ENCODE data around the gene SLC22A23. TPM values are rescaled to one million over a fixed set of nuclear protein-coding genes. Genes with fewer than 3 reads are reported as not detected.

Gene SLC22A23
- polyA plus RNA-seq, 6 donors from 2014 or later: 0.43 to 0.61 (median 0.52) TPM; not detected in 2

DNA sequence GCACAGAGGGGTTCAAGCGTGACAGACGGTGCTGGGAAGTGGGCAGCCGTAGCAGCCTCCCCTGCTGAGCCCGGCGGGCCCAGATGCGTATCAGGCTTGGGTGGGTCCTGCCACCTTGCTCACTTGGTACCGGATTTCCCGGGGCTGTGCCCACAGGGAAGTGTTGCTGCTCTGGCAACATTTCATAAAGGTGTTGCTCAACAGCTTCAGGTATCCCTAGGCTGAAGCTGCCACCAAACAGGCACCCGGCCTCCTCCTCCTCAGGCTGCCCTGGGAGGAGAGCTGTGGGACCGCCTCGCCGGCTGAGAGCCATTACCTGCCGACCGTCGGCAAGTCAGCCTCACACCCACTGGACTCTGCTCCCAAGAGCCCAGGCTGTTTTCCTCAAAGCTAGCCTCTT lies 186.6 kb downstream of the SLC22A23 start:
- ATAC-seq (ENCODE audit: low read depth in 2 of 2) (no peak), DNase-seq (no peak)
- H3K4me3 Mint-ChIP-seq: no peak overlapping the region
- H3K27me3 Mint-ChIP-seq: no peaks in the 10 kb centered on the region
- no peak overlapping the region for H3K27ac Mint-ChIP-seq
- H3K4me1 Mint-ChIP-seq: peaks cover 3 to 25% (median 13%) of the 10 kb centered on the region in 3 donors
- H3K36me3 Mint-ChIP-seq: peaks cover 12 to 13% of the 10 kb centered on the region in 2 donors
- H3K9me3 Mint-ChIP-seq: no peaks in the 10 kb centered on the region

GRCh38 chr6:3269281-3269975 lies 187.4 kb downstream of the SLC22A23 start:
- ATAC-seq (ENCODE audit: low read depth in 2 of 2): no peak
- H3K4me3 Mint-ChIP-seq: no peak overlapping the region
- peaks cover 6 to 25% (median 21%) of the 10 kb centered on the region in 3 donors for H3K4me1 Mint-ChIP-seq
- H3K36me3 Mint-ChIP-seq: peaks cover 12 to 13% of the 10 kb centered on the region in 2 donors
- peak overlapping the region in 1 of 6 donors; percentile 63 for H3K27ac Mint-ChIP-seq
- no peak for DNase-seq
- no peaks in the 10 kb centered on the region for H3K9me3 Mint-ChIP-seq
- H3K27me3 Mint-ChIP-seq: no peaks in the 10 kb centered on the region

GRCh38 chr6:3268680-3269079 lies 188.2 kb downstream of the SLC22A23 start:
- Mint-ChIP-seq H3K27ac (peak overlapping the region in 1 of 6 donors; percentile 12), H3K4me3 (no peak overlapping the region), H3K4me1 (peaks cover 7 to 24% (median 19%) of the 10 kb centered on the region in 3 donors), H3K36me3 (peaks cover 12 to 13% of the 10 kb centered on the region in 2 donors), H3K9me3 (no peaks in the 10 kb centered on the region), H3K27me3 (no peaks in the 10 kb centered on the region)
- ATAC-seq (ENCODE audit: low read depth in 2 of 2): no peak
- no peak for DNase-seq

DNA sequence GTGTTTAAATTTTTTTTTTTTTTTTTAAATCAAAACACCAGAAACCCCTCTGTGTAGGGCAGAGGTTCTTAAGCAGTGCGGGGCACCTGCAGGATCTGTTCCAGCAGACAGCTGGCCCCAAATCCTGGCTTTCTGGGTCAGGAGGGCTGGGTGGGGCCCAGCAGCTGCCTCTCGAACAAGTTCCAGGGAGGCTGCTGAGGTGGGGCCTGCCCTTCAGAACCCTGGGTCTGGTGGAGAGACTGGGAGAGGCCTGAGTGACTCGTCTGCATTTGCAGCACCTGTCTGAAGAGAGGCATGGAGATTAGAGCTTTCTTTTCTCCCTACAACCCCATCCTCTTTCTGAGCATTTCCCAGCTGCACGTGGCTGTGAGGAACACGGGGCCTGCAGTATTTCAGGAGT lies 189.7 kb downstream of the SLC22A23 start:
- Mint-ChIP-seq H3K36me3 (peaks cover 12 to 13% of the 10 kb centered on the region in 2 donors), H3K9me3 (no peaks in the 10 kb centered on the region), H3K27me3 (no peaks in the 10 kb centered on the region), H3K27ac (no peak overlapping the region), H3K4me3 (no peak overlapping the region), H3K4me1 (peaks cover 19 to 32% (median 31%) of the 10 kb centered on the region in 3 donors)
- DNase-seq (no peak), ATAC-seq (ENCODE audit: low read depth in 2 of 2) (no peak)

DNA sequence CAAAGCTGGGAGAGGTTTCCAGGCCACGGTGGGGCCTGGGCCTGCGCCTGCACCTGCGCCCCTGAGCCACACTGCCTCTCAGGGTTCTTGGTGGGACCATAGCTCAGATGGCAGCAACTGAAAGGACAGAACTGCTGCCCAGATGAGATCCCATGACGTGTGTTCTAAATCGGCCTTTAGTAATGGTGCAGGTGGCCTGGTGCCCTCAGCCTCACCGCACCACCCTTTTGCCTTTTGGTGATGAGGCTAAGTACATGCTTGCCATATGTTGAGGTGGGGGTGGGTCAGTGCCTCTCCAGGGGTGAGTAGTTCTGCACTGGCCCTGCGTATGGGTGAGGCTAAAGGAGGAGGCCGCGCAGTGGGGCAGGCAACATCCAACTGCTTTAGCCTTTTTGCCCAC lies 190.7 kb downstream of the SLC22A23 start:
- Mint-ChIP-seq H3K36me3 (peaks cover 6 to 12% of the 10 kb centered on the region in 2 donors), H3K27ac (no peak overlapping the region), H3K9me3 (no peaks in the 10 kb centered on the region), H3K27me3 (no peaks in the 10 kb centered on the region), H3K4me3 (no peak overlapping the region), H3K4me1 (peaks cover 28 to 40% (median 36%) of the 10 kb centered on the region in 3 donors)
- no peak for ATAC-seq (ENCODE audit: low read depth in 2 of 2)
- DNase-seq: no peak

- Mint-ChIP-seq H3K27me3 (no peaks in the 10 kb centered on the region), H3K9me3 (no peaks in the 10 kb centered on the region), H3K4me1 (peaks cover 33 to 45% (median 36%) of the 10 kb centered on the region in 3 donors), H3K36me3 (peaks cover 6 to 12% of the 10 kb centered on the region in 2 donors), H3K27ac (no peak overlapping the region), H3K4me3 (no peak overlapping the region)
- ATAC-seq (ENCODE audit: low read depth in 2 of 2): no peak
- no peak for DNase-seq
Measured at GRCh38 chr6:3265671-3266070, 191.2 kb downstream of the SLC22A23 start.

DNA sequence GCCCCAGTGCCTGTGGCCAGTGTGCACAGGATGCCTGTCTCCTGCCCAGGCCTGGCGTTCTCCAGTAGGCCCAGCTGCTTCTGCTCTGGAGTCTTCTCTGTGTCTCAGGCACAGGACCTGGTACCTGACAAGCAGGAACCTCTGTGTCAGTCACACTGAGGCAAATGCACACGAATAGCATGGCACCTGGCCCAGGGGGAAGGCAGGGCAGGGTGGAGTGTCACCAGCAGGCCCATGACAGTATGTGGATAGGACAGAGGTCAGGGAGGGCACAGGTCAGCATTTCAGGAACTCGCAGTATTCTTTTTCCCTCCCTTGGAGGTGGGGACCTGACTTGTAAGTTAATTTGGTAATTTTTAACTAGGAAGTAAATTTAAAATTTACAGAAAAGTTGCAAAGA lies 192.5 kb downstream of the SLC22A23 start:
- DNase-seq: no peak
- Mint-ChIP-seq H3K27me3 (no peaks in the 10 kb centered on the region), H3K36me3 (peaks cover 5 to 6% of the 10 kb centered on the region in 2 donors), H3K4me3 (peak overlapping the region in 1 of 8 donors; percentile 64), H3K27ac (no peak overlapping the region), H3K4me1 (peaks cover 43 to 47% (median 46%) of the 10 kb centered on the region in 3 donors), H3K9me3 (no peaks in the 10 kb centered on the region)
- ATAC-seq (ENCODE audit: low read depth in 2 of 2): no peak

- Mint-ChIP-seq H3K4me1 (peaks cover 45 to 47% (median 47%) of the 10 kb centered on the region in 3 donors), H3K9me3 (no peaks in the 10 kb centered on the region), H3K27ac (no peak overlapping the region), H3K4me3 (peak overlapping the region in 3 of 8 donors; percentile 9 to 51 (median 21)), H3K36me3 (peaks cover 0 to 6% of the 10 kb centered on the region in 2 donors), H3K27me3 (no peaks in the 10 kb centered on the region)
- ATAC-seq (ENCODE audit: low read depth in 2 of 2) (no peak), DNase-seq (no peak)
Measured at GRCh38 chr6:3263096-3263495, 193.8 kb downstream of the SLC22A23 start.

DNA sequence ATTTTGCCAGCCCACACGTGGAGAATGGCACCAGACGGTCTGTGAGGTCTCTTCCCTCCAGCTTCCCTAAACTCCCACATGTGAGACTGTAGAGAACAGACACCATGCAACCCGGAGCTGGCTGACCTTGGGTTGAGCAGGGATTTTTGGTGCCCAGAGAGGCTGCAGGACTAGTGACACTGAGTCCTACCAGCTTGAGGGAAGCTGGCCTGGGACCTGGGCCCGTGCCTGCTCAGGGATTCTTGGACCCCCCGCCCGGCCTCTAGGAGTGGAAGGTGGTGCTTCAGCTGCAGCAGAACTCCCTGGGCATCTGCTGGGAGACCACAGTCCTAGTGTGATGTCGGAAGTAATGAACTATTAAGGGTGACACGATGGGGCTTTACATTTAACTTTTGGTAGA lies 194.9 kb downstream of the SLC22A23 start:
- Mint-ChIP-seq H3K4me1 (peaks cover 42 to 45% (median 45%) of the 10 kb centered on the region in 3 donors), H3K36me3 (no peaks in the 10 kb centered on the region), H3K27me3 (peaks cover 0 to 8% (median 1%) of the 10 kb centered on the region in 3 donors), H3K9me3 (no peaks in the 10 kb centered on the region), H3K4me3 (peak overlapping the region in 5 of 8 donors; percentile 7 to 94 (median 28)), H3K27ac (peak overlapping the region in 2 of 6 donors; percentile 76 to 85)
- ATAC-seq (ENCODE audit: low read depth in 2 of 2): no peak
- DNase-seq: no peak

- Mint-ChIP-seq H3K27me3 (peaks cover 0 to 13% (median 6%) of the 10 kb centered on the region in 3 donors), H3K4me1 (peaks cover 42 to 45% (median 44%) of the 10 kb centered on the region in 3 donors)
- DNase-seq: no peak
Measured at GRCh38 chr6:3261518-3261820, 195.4 kb downstream of the SLC22A23 start.

GRCh38 chr6:3260772-3261517 lies 195.9 kb downstream of the SLC22A23 start:
- Mint-ChIP-seq H3K36me3 (no peaks in the 10 kb centered on the region), H3K27me3 (peaks cover 0 to 15% (median 8%) of the 10 kb centered on the region in 3 donors), H3K4me1 (peaks cover 40 to 45% (median 42%) of the 10 kb centered on the region in 3 donors), H3K9me3 (no peaks in the 10 kb centered on the region), H3K4me3 (peak overlapping the region; percentile 59 to 94 (median 82)), H3K27ac (peak overlapping the region in 2 of 6 donors; percentile 42 to 85)
- DNase-seq (no peak), ATAC-seq (ENCODE audit: low read depth in 2 of 2) (no peak)

More at GRCh38 chr6:3261518-3261820, 195.4 kb downstream of the SLC22A23 start:
- Mint-ChIP-seq H3K36me3 (no peaks in the 10 kb centered on the region), H3K4me3 (peak overlapping the region in 7 of 8 donors; percentile 7 to 94 (median 72)), H3K27ac (peak overlapping the region in 2 of 6 donors; percentile 76 to 85), H3K9me3 (no peaks in the 10 kb centered on the region)
- no peak for ATAC-seq (ENCODE audit: low read depth in 2 of 2)

DNA sequence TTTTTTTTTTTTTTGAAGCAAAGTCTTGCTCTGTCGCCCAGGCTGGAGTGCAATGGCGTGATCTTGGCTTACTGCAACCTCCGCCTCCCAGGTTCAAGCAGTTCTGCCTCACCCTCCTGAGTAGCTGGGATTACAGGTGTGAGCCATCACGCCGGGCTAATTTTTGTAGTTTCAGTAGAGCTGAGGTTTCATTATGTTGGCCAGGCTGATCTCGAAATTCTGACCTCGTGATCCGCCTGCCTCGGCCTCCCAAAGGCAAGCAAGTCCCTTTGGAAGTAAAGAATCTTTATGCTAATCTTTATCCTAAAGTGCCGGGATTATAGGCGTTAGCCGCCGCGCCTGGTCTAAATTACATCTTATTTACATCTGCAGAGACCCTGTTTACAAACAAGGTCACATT lies 196.6 kb downstream of the SLC22A23 start:
- no peak for ATAC-seq (ENCODE audit: low read depth in 2 of 2)
- H3K36me3 Mint-ChIP-seq: no peaks in the 10 kb centered on the region
- no peaks in the 10 kb centered on the region for H3K9me3 Mint-ChIP-seq
- H3K4me1 Mint-ChIP-seq: peaks cover 40 to 45% (median 42%) of the 10 kb centered on the region in 3 donors
- peak overlapping the region in 7 of 8 donors; percentile 64 to 99 (median 94) for H3K4me3 Mint-ChIP-seq
- H3K27me3 Mint-ChIP-seq: peaks cover 0 to 15% (median 8%) of the 10 kb centered on the region in 3 donors
- H3K27ac Mint-ChIP-seq: no peak overlapping the region
- no peak for DNase-seq

DNA sequence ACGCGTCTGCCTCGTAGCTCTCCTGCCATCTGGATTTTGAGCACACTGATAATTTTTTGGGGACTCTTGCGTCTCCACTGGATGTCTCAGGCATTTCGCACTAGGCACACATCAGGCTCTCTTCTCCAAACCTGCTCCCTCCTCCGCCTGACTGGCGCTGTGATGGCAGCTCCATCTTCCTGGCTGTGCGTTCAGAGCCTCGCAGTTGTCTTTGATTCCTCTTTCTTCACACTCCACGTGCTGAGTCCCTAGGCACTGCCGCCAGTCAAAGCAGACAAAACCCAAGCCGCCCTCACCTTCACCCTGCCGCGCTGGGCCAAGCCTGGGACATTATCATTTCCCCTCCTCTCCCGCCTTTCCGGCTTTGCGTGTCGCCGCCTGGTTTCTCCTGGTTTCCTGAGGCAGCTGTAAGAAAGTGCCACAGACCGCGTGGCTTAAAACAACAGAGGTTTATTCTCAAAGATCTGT lies 197.3 kb downstream of the SLC22A23 start:
- Mint-ChIP-seq H3K27ac (peak overlapping the region; percentile 91 to 97 (median 94)), H3K27me3 (peaks cover 0 to 15% (median 8%) of the 10 kb centered on the region in 3 donors), H3K36me3 (no peaks in the 10 kb centered on the region), H3K4me3 (peak overlapping the region; percentile 93 to 99 (median 96)), H3K4me1 (peaks cover 34 to 42% (median 40%) of the 10 kb centered on the region in 3 donors), H3K9me3 (no peaks in the 10 kb centered on the region)
- DNase-seq (peak; percentile 28), ATAC-seq (ENCODE audit: low read depth in 2 of 2) (peak; percentile 30 to 46)

Measured in naive B cell (primary cell).